GM13977 (cell line): Measurements from ENCODE around the gene ARL6IP4.
A peak's percentile ranks its signal among the peaks of the same experiment; 100 is the strongest.

ENCODE experiments used
- DNase-seq: peaks from one replicate; pipeline ENCODE4 v3.0.0; 2012; ENCODE audit warnings: low spot score
- in situ Hi-C: fragments of 300-500 bp; cut with MboI; formaldehyde crosslinking; loops from one replicate; pipeline ENCODE4 v1.12.0; 2022; ENCODE audit warnings: low sequenced_read_pairs, low pct_unique_long_range_greater_than_20kb, mixed read lengths, inconsistent platforms; ENCODE audit not compliant: unreplicated experiment
- TF ChIP-seq, protein P1 (sequence below): IDR thresholded peaks from 2 replicates; pipeline ENCODE4 v1.5.1; 2012; ENCODE audit warnings: mild to moderate bottlenecking, control low read depth; ENCODE audit not compliant: insufficient read depth; ENCODE audit errors: extremely low read depth, missing control alignments

Gene ARL6IP4

DNA sequence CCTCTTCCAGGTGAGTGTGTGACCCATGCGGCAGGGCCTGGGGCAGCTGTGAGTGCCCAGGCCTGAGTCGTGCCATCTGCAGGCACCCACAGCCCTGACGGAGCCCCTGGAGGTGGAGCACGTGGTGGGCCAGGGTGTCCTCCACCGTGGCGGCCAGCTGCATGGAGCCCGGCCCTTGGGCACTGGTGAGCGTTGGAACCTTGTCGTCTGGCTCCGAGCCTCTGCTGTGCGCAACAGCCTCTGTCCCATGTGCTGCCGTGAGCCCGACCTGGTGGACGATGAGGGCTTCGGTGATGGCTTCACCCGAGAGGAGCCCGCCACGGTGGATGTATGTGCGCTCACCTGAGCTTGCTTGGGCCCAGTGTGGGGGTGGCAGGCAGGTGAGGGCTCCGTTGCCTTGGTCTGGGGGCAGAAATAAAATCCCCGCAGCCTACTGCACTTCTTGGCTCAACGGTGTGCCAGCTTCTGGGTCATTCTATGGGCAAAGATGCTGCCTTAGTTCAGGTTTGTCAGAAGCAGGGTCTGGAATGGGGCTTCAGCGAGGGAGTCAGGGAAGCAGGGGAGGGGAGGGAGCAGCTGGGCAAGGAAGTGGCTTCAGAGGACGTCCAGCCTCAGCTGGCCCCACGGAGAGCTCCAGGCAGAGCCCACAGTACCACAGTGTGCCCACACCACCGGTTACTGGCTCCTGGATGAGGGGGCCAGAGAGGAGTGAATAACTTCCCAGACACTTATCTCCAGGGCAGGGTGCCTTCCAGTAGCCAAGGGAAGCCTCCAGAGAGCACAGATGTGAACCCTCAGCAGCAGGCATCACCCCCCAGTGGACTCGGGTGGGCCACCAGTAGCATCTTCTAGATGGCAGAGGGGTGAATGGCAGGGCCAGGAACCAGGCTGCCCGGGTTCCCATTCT is 1.2 kb upstream of the ARL6IP4 start:
- TF ChIP-seq, protein P1, sequence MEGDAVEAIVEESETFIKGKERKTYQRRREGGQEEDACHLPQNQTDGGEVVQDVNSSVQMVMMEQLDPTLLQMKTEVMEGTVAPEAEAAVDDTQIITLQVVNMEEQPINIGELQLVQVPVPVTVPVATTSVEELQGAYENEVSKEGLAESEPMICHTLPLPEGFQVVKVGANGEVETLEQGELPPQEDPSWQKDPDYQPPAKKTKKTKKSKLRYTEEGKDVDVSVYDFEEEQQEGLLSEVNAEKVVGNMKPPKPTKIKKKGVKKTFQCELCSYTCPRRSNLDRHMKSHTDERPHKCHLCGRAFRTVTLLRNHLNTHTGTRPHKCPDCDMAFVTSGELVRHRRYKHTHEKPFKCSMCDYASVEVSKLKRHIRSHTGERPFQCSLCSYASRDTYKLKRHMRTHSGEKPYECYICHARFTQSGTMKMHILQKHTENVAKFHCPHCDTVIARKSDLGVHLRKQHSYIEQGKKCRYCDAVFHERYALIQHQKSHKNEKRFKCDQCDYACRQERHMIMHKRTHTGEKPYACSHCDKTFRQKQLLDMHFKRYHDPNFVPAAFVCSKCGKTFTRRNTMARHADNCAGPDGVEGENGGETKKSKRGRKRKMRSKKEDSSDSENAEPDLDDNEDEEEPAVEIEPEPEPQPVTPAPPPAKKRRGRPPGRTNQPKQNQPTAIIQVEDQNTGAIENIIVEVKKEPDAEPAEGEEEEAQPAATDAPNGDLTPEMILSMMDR: no peak
- in situ Hi-C loops: no loop called here
- no peak for DNase-seq

DNA sequence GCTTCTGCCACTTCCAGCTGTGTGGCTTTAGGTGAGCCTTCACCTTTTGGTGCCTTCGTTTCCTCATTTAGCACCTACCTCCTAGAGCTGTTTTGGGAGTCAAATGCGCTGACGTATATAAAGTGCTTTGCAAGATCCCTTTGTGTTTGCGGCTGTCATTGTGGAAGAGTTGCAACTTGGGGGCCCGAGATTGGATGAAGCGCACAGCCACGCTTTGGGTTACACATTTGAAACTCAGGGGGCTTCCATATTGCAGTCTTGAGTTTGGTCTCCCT is 636 bp upstream of the ARL6IP4 start:
- TF ChIP-seq, protein P1: no peak
- no peak for DNase-seq
- in situ Hi-C loops: no loop called here

DNA sequence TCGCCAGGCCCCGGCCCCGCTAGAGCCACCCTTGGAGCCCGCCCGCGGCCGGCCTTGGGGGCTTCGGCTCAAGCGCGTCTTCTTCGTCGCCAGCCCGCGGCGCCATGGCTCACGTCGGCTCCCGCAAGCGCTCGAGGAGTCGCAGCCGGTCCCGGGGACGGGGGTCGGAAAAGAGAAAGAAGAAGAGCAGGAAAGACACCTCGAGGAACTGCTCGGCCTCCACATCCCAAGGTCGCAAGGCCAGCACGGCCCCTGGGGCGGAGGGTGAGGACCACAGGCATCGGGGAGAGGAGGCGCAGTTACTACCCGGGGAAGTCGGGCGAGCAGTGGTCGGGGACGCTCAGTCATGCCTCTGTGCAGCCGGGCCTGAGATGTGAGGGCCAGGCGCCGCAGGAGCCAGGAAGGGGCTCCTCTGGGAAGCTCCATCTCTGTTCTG is 573 bp downstream of the ARL6IP4 start:
- DNase-seq: no peak
- in situ Hi-C loops: no loop called here
- TF ChIP-seq, protein P1: peak; percentile 17

DNA sequence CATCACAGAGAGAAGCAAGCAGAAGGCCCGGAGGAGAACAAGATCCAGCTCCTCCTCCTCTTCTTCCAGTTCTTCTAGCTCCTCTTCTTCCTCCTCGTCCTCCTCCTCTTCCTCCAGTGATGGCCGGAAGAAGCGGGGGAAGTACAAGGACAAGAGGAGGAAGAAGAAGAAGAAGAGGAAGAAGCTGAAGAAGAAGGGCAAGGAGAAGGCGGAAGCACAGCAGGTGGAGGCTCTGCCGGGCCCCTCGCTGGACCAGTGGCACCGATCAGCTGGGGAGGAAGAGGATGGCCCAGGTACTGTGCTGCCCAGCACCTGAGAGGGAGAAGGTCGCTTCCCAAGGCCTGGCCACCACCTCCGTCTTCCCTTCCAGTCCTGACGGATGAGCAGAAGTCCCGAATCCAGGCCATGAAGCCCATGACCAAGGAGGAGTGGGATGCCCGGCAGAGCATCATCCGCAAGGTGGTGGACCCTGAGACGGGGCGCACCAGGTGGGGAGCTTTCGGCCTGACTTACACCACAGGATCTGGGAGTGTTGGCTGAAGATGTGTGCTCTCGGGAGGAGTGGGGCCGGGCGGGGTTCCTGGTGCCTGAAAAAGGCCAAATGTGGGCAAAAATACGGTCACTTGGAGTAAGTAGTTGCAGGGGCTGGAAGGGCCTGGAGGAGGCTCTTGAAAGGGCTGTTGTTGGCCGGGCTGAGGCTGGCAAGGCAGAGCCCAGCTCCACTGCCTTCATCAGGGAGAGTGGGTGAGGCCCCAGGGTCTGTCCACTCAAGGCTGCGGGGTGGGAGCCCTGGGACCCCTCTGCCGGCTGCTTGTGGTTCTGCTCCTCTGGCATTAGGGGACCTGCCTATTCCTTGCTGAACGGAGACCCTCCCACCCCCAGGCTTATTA is 1.4 kb downstream of the ARL6IP4 start:
- TF ChIP-seq, protein P1: no peak
- in situ Hi-C loops: no loop called here
- no peak for DNase-seq

DNA sequence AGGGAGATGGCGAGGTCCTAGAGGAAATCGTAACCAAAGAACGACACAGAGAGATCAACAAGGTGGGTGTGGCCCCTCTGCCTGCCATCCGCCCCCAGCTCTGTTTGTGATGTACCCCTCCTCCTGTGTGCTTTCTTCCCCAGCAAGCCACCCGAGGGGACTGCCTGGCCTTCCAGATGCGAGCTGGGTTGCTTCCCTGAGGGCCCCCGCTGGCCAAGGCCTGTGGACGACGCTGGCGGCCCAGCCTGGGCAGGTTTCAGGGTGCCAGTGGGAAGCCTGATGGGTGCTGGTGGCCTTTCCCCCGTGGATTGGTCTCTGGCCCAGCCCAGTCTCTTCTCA is 2.0 kb downstream of the ARL6IP4 start:
- no peak for DNase-seq
- TF ChIP-seq, protein P1: no peak
- in situ Hi-C loops: no loop called here

DNA sequence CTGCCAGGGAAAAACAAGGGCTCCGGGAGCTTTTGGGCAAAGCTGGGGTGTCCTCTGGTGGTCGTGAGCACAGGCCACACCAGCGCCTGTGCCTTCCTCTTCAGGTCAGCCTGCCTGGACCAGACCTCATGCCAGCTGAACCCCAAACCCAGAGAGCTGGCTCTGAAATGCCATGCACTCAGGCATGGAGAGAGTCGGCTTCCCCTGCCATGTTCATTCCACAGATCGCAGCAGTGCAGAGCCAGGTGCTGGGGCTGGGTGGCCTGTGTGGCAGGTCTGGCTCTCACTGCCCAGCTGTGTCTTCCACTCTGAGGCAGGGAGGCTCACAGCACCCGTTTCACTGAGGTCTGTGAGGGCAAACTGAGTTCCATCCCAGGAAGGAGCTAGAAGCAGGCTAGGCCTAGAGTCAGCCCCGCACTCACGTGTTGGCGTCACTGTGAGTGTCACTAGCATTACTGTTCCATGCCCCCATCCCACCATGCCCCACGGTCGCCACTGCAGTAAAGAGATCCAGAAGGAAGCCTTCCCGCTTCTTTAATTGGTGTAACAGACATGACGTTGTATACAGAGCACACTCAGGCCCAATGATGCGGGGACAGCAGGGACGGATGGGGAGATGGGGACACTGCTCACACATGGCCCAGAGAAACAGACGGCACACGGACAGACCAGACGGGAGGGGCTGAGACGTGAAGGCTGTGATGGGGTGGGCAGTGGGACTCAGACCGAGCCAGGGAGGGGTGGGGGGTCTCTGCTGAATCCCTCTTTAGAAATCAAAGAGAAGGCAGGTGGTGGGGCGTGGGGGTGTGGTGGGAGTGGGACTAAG is 2.7 kb downstream of the ARL6IP4 start:
- no peak for DNase-seq
- TF ChIP-seq, protein P1: no peak
- in situ Hi-C loops: no loop called here
